Measurements from ENCODE around the gene CHD5.

DNA sequence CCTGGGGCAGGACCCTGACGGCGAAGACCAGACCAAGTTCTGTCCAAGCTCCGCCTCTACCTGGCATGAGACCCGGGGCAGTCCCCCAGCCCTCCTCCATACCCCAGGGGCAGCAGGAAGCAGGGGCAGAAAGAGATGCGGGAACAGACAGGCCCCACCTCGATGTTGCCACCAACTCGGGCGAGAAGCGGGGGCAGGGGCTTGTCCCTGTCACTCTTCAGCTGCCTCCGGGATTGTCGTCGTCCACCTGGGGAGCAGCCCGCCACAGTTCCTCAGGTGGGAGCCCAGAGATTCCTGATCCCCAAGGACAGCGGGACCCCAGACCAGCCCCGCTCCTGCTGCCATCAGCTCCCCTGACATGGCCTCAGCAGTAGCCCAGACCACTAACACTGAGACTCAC lies 54.8 kb downstream of the CHD5 start:
- TF ChIP-seq EZH2 (IDR thresholded peaks at IDR 0.05; ENCODE audit: insufficient read depth, poor library complexity, severe bottlenecking) (no peak), EZH2phosphoT487 (IDR thresholded peaks at IDR 0.05; ENCODE audit: insufficient read depth, low read depth) (no peak)

Data from GM23248 (cell line).